ENCODE measurements around the gene EVA1C. TPM values are rescaled to one million over a fixed set of nuclear protein-coding genes. Genes with fewer than 3 reads are reported as not detected.
"Not testable (repeated sequence)": the region's sequence is repeated elsewhere in the genome, so short reads cannot be mapped to it uniquely, and the experiment has no call there.

The EVA1C gene
- total RNA-seq, 2 experiments from 2014 or later: 11.1 to 12.7 TPM

DNA sequence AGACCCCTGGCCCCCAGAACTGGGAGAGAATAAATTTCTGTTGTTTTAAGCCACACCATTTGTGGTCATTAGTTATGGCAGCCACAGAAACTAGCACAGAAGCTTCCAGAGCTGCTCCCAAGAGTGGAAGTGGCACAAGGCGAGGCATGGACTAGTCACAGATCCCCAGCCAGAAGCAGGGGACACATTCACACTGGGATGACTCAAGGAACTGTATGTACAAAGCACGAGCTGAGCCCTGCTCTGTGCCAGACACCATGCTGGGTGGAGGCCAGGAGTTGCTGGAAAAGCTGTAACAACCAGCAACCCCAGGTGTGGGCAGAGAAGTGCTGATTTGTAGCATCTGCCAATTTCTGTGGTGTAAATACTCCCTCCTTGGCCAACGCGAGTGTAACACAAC, 117.2 kb downstream of the EVA1C start:
- intact Hi-C loops (cut with DNase I, micrococcal nuclease): no loop called here
- no peaks in the 10 kb centered on the region for H3K27me3 ChIP-seq (ENCODE audit: control insufficient read depth in 1 of 2, insufficient read depth in 2 of 2, low read length in 2 of 2)
- H3K4me3 Mint-ChIP-seq: no peak overlapping the region
- H3K4me3 ChIP-seq (ENCODE audit: low read length): no peak overlapping the region
- H3K27ac ChIP-seq (ENCODE audit: low read depth in 1 of 2, low read length in 2 of 2): no peak overlapping the region
- H3K4me1 Mint-ChIP-seq (ENCODE audit: low read depth): no peaks in the 10 kb centered on the region
- H3K27me3 Mint-ChIP-seq: no peaks in the 10 kb centered on the region
- H3K36me3 ChIP-seq (ENCODE audit: insufficient read depth, low read length): no peaks in the 10 kb centered on the region
- CTCF ChIA-PET: no interaction called here
- no peak overlapping the region for H3K27ac Mint-ChIP-seq
- H3K4me1 ChIP-seq (ENCODE audit: insufficient read depth, low read length): no peaks in the 10 kb centered on the region
- TF ChIP-seq, protein P1, sequence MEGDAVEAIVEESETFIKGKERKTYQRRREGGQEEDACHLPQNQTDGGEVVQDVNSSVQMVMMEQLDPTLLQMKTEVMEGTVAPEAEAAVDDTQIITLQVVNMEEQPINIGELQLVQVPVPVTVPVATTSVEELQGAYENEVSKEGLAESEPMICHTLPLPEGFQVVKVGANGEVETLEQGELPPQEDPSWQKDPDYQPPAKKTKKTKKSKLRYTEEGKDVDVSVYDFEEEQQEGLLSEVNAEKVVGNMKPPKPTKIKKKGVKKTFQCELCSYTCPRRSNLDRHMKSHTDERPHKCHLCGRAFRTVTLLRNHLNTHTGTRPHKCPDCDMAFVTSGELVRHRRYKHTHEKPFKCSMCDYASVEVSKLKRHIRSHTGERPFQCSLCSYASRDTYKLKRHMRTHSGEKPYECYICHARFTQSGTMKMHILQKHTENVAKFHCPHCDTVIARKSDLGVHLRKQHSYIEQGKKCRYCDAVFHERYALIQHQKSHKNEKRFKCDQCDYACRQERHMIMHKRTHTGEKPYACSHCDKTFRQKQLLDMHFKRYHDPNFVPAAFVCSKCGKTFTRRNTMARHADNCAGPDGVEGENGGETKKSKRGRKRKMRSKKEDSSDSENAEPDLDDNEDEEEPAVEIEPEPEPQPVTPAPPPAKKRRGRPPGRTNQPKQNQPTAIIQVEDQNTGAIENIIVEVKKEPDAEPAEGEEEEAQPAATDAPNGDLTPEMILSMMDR (IDR thresholded peaks at IDR 0.05): no peak
- POLR2A ChIA-PET: no interaction called here
- ATAC-seq (ENCODE audit: poor library complexity) (no peak), DNase-seq (no peak)
- no peaks in the 10 kb centered on the region for H3K9me3 Mint-ChIP-seq
- H3K9me3 ChIP-seq (ENCODE audit: control insufficient read depth in 1 of 2, insufficient read depth in 1 of 2, low read length in 2 of 2): peaks cover 0 to 4% of the 10 kb centered on the region in 2 experiments
- H3K36me3 Mint-ChIP-seq (ENCODE audit: low read depth): no peaks in the 10 kb centered on the region

DNA sequence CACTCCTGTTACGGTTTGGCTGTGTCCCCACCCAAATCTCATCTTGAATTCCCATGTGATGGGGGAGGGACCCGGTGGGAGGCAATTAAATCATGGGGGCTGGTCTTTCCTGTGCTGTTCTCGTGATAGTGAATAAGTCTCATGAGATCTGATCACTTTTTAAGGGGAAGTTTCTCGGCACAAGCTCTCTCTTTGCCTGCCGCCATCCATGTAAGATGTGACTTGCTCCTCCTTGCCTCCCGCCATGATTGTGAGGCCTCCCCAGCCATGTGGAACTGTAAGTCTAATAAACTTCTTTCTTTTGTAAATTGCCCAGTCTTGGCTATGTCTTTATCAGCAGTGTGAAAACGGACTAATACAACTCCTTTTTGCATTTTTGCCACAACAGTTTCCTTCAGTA, 118.3 kb downstream of the EVA1C start:
- ATAC-seq (ENCODE audit: poor library complexity); DNase-seq; H3K4me1 Mint-ChIP-seq (ENCODE audit: low read depth); CTCF ChIA-PET; H3K27me3 Mint-ChIP-seq; H3K36me3 ChIP-seq (ENCODE audit: insufficient read depth, low read length); H3K27ac ChIP-seq (ENCODE audit: low read depth in 1 of 2, low read length in 2 of 2); H3K27ac Mint-ChIP-seq; H3K4me3 Mint-ChIP-seq; H3K27me3 ChIP-seq (ENCODE audit: control insufficient read depth in 1 of 2, insufficient read depth in 2 of 2, low read length in 2 of 2); H3K4me1 ChIP-seq (ENCODE audit: insufficient read depth, low read length); H3K9me3 ChIP-seq (ENCODE audit: control insufficient read depth in 1 of 2, insufficient read depth in 1 of 2, low read length in 2 of 2); H3K9me3 Mint-ChIP-seq; H3K4me3 ChIP-seq (ENCODE audit: low read length); H3K36me3 Mint-ChIP-seq (ENCODE audit: low read depth); intact Hi-C loops (cut with DNase I, micrococcal nuclease): not testable (repeated sequence)
- POLR2A ChIA-PET: interaction anchor here (0.7 kb wide), 1 partner anchor 10 kb away, joined by 3 read pairs; no protein-coding TSS in a partner anchor

DNA sequence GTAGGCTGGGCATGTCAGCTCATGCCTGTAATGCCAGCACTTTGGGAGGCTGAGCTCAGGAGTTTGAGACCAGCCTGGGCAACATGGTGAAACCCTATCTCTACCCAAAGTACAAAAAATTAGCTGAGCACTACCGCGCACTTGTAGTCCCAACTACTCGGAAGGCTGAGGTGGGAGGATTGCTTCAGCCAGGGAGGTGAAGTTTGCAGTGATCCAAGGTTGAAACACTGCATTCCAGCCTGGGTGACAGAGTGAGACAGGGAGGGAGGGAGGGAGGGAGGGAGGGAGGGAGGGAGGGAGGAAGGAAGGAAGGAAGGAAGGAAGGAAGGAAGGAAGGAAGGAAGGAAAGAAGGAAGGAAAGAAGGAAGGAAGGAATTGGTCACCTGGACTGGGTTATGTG, 119.1 kb downstream of the EVA1C start:
- H3K27me3 ChIP-seq (ENCODE audit: control insufficient read depth in 1 of 2, insufficient read depth in 2 of 2, low read length in 2 of 2); H3K27ac Mint-ChIP-seq; H3K27ac ChIP-seq (ENCODE audit: low read depth in 1 of 2, low read length in 2 of 2); H3K4me3 ChIP-seq (ENCODE audit: low read length); H3K4me3 Mint-ChIP-seq; H3K36me3 Mint-ChIP-seq (ENCODE audit: low read depth); H3K4me1 ChIP-seq (ENCODE audit: insufficient read depth, low read length); H3K9me3 Mint-ChIP-seq; DNase-seq; H3K27me3 Mint-ChIP-seq; ATAC-seq (ENCODE audit: poor library complexity); intact Hi-C loops (cut with DNase I, micrococcal nuclease); H3K36me3 ChIP-seq (ENCODE audit: insufficient read depth, low read length); CTCF ChIA-PET; H3K9me3 ChIP-seq (ENCODE audit: control insufficient read depth in 1 of 2, insufficient read depth in 1 of 2, low read length in 2 of 2); H3K4me1 Mint-ChIP-seq (ENCODE audit: low read depth): not testable (repeated sequence)
- POLR2A ChIA-PET: interaction anchor here (0.7 kb wide), 1 partner anchor 9 kb away, joined by 3 read pairs; no protein-coding TSS in a partner anchor

DNA sequence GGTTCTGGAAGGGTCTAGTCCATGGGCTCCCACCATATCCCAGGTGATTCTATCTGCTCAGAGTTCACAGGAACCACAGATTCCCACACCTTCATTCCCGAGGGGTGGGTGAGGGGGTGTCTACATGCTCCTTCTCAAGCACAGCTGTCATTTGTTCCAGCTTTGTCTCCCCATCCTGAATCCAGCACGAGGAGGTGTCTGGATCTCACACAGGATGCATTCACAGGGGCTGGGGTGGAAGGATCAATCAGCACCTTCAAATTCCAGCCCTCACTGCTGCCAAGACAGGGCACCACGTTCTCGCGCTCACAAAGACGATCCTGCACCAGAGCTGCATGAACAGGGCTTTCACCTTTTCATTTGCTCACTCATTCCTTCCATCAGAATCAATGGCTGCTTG, 120.1 kb downstream of the EVA1C start:
- intact Hi-C loops (cut with DNase I, micrococcal nuclease): no loop called here
- Mint-ChIP-seq H3K9me3 (no peaks in the 10 kb centered on the region), H3K27ac (no peak overlapping the region), H3K4me1 (ENCODE audit: low read depth) (peaks cover 12% of the 10 kb centered on the region), H3K27me3 (no peaks in the 10 kb centered on the region), H3K36me3 (ENCODE audit: low read depth) (no peaks in the 10 kb centered on the region), H3K4me3 (no peak overlapping the region)
- ATAC-seq (ENCODE audit: poor library complexity): no peak
- H3K27ac ChIP-seq (ENCODE audit: low read depth in 1 of 2, low read length in 2 of 2): no peak overlapping the region
- H3K27me3 ChIP-seq (ENCODE audit: control insufficient read depth in 1 of 2, insufficient read depth in 2 of 2, low read length in 2 of 2): no peaks in the 10 kb centered on the region
- POLR2A ChIA-PET: no interaction called here
- no peaks in the 10 kb centered on the region for H3K9me3 ChIP-seq (ENCODE audit: control insufficient read depth in 1 of 2, insufficient read depth in 1 of 2, low read length in 2 of 2)
- no peak for DNase-seq
- H3K4me1 ChIP-seq (ENCODE audit: insufficient read depth, low read length): peaks cover 8% of the 10 kb centered on the region
- H3K36me3 ChIP-seq (ENCODE audit: insufficient read depth, low read length): no peaks in the 10 kb centered on the region
- TF ChIP-seq, protein P1 (IDR thresholded peaks at IDR 0.05): no peak
- CTCF ChIA-PET: no interaction called here
- no peak overlapping the region for H3K4me3 ChIP-seq (ENCODE audit: low read length)
